GM18868 (cell line): Measurements from ENCODE around the gene GCDH.

ENCODE experiments used
- ATAC-seq: cut with Tn5 transposase; IDR thresholded peaks from one replicate; pipeline ENCODE4 v1.9.1; 2021; ENCODE audit warnings: mild to moderate bottlenecking, moderate library complexity; ENCODE audit not compliant: unreplicated experiment

GCDH gene

DNA sequence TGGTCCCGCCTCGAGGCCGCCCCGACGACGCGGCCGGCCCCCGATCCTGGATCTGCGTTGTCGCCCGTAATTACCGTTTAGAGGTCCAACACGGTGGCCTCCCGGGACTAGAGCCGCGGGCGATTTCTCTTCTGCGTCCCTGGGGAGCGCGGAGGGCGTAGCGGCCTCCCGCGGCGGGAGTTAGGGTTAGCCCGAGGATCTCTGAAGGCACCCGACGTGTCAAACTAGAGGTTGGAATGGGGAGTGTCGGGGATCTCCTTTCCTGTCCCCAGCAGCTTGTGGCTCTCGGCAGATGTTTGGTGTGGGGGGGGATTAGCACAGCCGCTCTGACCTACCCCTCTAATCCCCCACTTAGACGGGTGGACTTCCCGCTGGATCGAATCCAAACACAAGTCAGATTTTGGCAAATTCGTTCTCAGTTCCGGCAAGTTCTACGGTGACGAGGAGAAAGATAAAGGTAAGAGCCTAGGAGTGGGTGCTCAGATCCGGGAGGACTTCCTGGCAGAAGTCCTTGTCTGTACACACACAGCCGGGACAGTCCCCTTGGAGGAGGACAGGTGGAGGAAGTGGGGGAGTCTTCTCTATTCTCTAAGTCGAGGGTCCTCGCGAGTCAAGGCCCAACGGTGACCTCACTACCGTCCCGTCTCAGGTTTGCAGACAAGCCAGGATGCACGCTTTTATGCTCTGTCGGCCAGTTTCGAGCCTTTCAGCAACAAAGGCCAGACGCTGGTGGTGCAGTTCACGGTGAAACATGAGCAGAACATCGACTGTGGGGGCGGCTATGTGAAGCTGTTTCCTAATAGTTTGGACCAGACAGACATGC is 48.0 kb downstream of the GCDH start:
- peak; percentile 4 for ATAC-seq

GRCh38 chr19:12939975-12940423 is 49.0 kb downstream of the GCDH start:
- ATAC-seq: no peak

GRCh38 chr19:12940897-12941296 is 49.9 kb downstream of the GCDH start:
- ATAC-seq: no peak

DNA sequence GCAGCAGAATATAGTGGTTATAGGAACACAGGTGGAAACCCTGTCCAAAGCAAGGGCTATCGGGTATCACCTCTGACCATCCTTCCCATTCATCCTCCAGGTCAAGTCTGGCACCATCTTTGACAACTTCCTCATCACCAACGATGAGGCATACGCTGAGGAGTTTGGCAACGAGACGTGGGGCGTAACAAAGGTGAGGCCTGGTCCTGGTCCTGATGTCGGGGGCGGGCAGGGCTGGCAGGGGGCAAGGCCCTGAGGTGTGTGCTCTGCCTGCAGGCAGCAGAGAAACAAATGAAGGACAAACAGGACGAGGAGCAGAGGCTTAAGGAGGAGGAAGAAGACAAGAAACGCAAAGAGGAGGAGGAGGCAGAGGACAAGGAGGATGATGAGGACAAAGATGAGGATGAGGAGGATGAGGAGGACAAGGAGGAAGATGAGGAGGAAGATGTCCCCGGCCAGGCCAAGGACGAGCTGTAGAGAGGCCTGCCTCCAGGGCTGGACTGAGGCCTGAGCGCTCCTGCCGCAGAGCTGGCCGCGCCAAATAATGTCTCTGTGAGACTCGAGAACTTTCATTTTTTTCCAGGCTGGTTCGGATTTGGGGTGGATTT is 52.6 kb downstream of the GCDH start:
- ATAC-seq: no peak

GRCh38 chr19:12944104-12944674 is 53.2 kb downstream of the GCDH start:
- ATAC-seq: no peak

- ATAC-seq: peak; percentile 68
Measured at GRCh38 chr19:12945479-12946091, 54.6 kb downstream of the GCDH start, which contains the start of gene RAD23A. Gene RAD23A (plus strand): TSS chr19:12945862. CDS start chr19:12945949, 87 bp downstream.

DNA sequence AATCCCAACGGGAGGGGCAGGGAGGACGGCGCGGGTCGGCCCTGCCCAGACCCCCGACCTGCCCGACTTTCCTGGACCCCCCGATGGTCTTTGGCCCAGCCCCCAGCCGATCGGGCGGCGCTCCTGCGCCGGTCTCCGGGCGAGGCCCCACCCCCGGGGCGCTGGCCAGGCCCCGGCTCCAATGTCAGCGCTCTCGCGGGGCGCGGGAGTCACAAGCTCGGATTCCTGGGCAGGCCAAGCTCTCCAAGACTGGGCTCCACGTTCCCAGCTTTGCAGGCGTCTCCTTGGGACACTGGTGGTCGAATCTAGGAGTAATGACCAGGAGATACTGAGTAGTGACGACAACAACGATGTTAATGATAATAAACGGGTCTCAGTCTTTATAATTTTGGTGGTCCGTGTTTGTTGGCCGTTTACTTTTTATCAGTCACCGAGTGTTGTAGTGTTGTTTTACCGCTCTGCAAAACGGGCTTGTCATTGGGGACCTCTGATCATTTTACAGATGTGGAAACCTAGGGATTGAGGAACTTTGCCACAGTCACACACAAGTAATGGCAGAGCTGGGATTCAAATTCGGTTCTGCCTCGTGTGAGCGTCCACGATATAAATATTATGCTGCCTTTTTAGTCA is 55.2 kb downstream of the GCDH start:
- ATAC-seq: peak; percentile 30

- ATAC-seq: no peak
Measured at GRCh38 chr19:12946731-12947496, 56.0 kb downstream of the GCDH start.

DNA sequence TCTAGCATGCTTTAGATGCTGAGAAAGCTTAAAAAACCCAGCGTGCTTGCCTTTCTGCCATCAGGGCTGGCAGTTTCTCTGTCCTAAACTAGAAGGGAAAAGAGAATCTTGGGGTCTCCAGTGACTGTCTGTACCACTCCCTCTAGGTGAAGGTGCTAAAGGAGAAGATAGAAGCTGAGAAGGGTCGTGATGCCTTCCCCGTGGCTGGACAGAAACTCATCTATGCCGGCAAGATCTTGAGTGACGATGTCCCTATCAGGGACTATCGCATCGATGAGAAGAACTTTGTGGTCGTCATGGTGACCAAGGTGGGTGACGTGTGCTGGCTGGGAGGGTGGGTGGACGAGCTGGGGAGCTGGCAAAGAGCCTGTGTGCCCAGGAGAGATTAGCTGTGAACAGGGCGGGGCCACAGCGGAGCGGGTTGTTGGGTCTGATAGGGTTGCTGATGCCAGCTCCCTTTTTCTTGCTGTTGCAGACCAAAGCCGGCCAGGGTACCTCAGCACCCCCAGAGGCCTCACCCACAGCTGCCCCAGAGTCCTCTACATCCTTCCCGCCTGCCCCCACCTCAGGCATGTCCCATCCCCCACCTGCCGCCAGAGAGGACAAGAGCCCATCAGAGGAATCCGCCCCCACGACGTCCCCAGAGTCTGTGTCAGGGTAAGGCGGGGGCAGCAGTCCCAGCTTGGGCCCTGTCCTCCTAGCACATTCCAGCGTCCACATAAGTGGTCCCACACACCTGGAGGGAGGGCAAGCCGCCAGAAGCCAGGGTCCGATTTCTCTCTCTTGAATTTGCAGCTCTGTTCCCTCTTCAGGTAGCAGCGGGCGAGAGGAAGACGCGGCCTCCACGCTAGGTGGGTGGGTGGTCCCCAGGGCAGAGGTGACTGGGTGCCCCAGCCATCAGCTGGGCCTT is 57.0 kb downstream of the GCDH start:
- ATAC-seq: no peak

GRCh38 chr19:12948612-12949362 is 57.8 kb downstream of the GCDH start:
- ATAC-seq: no peak
